NCI-H82 treated with DMSO at 0.1 percent for 48 hours (cell line): ENCODE data around the gene RFX3.

Experiments used
- DNase-seq: peaks from one replicate; lab custom pipeline; 2025; ENCODE audit not compliant: unreplicated experiment; lab: John Stamatoyannopoulos, UW

Gene RFX3

DNA sequence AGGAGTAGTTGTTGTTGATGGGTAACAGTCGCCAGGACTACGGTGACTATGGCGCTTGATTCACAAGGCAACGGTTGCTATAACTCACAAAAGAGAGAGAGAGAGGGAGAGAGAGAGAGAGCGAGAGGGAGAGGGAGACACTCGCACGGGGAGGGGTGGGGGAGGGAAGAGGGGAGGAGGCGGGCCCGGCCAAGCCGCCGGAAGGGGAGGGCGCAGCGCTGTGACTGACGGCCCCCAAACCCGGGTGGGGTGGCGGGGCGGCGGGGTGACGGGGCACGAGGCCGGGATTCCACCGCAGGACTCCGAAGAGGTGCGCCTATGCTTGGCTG, at the start of gene RFX3:
TSS of gene RFX3 (minus strand) at position 166 of the 329 bp plus-strand sequence. CDS start 130,413 bp downstream, outside the sequence.
- peak; percentile 46 for DNase-seq

DNA sequence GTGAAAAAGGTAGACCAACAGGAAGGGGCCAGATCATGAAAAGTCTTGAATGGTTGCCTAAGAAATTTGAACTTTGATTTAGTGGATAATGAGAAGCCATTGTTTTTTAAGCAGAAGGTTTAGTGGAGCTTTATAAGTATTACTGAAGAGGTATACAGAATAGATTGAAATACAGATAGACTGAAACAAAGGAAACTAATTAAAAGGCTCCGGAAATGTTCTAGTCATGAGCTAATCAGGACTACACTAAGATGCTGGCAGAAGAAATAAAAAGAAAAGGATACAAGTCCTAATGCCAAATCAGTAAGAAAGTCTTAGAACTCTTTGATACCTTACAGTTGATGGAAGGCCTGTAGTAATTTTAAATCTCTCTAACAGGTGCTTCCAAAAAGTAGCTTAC, 45.7 kb upstream of the RFX3 start:
- no peak for DNase-seq

GRCh38 chr9:3569529-3569928, 43.7 kb upstream of the RFX3 start:
- no peak for DNase-seq

DNA sequence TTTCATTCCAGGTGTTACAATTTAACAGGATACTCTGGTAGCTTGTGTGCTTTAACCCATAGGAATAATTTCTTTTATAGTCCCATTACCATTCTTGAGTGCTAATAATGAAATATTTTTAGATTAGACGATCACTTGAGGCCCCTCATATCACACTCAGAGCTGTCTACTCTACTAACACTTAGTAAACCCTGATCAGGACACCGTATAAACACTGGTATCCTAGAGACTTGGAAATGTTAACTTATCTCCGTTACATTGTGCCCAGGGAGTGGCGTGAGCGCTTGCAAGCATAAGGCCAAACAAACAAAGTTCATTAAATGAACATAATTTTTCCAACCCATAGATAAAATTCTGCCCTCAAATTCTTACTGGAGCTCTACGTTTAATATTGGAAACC, 42.2 kb upstream of the RFX3 start:
- no peak for DNase-seq

GRCh38 chr9:3553076-3553765, 27.4 kb upstream of the RFX3 start:
- DNase-seq, result no peak

- DNase-seq, result peak; percentile 16
These were observed 23.4 kb upstream of the RFX3 start for GRCh38 chr9:3549225-3549624.

DNA sequence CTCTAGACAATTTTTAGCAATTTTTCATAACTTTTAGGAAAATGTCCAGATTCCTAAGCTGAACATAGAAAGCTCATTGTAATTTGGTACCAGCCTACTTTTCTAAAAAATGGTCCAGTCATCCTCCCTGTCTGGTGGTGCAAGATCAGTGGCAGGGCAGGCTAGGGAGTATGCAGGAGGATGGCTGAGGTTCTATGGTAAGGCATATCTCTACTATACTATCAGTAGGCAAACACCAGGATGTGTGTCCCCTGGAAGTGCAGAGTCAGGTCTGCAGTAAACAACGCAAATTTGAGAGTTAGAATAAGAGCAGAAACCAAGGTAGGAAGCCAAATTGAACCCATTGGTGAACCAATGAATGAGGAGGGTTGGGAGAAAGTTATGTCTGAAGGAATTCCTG, 22.8 kb upstream of the RFX3 start:
- DNase-seq, result no peak

GRCh38 chr9:3541206-3541605, 15.4 kb upstream of the RFX3 start:
- DNase-seq, result no peak

DNA sequence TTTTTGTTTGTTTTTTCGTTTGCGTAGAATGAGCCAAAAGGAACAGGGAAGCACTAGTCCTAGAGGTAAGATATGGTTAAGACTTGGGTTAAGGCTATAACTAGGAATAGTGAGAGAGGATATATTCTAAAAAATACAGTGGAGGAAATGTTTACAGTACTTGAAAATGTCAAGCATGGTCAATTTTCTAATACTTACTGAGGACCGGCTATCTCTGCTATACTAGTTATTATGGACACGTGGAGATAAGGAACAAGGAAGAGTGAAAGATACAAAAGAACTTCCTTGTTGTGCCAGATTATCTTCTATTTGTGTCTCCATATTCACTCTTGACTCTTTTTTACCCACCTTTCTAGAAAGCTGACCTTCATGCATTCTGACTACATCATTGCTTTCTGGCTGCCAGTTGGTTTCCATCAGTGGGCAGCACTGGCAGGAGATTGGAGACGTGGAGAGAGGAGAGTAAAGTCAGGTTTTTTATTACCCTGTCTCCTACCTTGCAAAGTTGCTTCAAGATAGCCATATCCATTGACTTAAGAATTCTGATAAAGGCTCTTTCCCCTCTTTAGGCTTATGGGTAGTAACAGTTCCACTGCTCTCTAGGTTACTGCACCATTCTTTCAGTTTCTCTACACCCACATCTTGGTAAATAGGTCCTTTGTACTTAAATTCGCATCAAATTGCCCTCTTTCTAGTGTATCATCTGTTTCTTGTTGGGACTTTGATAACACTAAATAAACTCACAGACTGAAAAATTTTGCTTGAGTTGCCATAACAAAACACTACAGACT, 9.0 kb upstream of the RFX3 start:
- no peak for DNase-seq

DNA sequence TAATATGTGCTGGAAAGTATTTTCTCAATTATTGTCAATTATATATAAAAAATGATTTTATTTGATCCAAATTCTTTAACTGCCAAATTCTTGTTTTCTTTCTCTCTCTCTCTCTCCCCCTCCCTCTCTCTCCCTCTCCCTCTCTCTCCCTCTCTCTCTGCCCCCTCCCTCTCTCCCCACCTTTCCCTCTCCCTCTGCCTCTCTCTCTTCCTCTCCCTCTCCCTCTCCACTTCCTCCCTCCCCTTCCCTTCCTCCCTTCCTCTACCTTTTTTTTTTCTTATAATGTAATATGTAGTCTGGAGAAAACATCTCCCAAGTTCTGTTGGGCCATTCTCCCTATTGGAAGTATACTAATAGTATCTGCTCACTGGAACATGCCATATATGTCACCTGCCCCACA, 6.4 kb upstream of the RFX3 start:
- DNase-seq, result no peak

DNA sequence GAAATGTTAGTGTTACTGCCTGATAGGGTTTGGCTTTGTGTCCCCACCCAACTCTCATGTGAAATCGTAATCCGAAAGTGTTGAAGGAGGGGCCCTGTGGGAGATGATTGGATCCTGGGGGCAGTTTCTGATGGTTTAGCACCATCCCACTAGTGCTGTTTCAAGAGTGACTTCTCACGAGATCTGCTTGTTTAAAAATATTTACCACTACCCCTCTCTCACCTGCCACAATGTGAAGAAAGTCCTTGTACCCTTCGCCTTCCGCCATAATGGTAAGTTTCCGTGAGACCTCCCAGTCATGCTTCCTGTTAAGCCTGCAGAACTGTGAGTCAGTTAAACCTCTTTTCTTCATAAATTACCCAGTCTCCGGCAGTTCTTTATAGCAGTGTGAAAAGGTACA, 2.6 kb upstream of the RFX3 start:
- DNase-seq, result no peak

GRCh38 chr9:3526997-3527940, 1.5 kb upstream of the RFX3 start:
- DNase-seq, result peak; percentile 56

DNA sequence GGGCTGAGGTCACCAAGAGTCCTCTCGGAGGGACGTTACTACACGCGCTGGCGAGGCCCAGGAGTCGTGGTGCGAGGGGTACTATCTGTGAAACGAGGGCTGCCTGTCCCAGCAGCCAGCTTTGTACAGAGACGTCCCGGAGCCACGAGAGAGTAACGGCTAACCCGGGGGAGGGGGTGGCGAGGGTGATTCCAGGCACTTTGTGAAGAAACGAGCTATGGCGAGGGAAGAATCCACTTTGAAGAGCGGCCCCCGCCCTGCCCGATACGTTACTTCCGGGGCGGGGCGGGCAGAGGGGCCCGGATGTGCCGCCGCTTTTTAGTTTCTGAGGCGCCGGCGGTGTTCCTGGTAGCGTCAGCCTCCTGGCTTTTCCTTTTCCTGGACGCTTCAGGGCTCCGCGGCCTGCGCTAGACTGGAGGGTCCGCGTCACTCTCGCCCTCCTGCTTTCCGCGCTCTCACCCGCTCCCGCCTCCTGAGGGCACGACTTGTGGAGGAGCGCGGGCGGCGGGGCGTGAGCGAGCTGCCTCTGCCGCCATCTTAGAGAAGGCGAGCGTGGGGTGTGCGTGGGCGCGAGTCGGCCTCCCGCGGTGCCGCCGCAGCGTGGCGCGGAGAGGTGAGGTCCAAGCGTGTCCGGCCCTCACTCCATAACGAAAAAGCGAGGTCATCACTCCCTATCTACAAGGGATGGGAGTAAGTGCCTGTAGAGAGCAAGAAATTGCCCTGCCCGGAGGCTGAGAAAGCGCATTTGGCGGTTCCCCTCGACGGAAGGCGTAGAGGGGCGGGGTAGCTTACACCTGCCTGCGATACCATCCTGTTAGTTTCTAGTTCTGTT, 580 bp upstream of the RFX3 start:
- DNase-seq, result peak; percentile 46

- DNase-seq, result no peak
These were observed 535 bp downstream of the RFX3 start for GRCh38 chr9:3525096-3525835.

DNA sequence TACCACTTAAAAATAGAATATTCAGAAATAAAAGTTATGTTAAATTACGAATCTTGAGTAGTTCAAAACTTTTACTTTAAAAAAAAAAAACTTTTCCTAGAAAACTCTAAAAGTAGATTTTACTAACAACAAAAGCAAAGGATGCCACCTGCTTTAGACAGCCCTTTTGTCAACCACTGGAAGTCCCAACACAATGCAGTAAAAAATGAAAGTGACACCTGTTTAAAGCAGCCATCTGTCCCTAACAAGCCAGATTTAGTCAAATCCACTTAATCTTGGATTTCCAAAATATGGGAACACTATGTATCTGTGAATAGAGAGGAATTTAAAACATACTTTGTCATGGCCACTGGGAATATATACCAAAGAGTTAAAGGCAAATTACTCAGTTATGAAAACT, 3.8 kb downstream of the RFX3 start:
- no peak for DNase-seq

DNA sequence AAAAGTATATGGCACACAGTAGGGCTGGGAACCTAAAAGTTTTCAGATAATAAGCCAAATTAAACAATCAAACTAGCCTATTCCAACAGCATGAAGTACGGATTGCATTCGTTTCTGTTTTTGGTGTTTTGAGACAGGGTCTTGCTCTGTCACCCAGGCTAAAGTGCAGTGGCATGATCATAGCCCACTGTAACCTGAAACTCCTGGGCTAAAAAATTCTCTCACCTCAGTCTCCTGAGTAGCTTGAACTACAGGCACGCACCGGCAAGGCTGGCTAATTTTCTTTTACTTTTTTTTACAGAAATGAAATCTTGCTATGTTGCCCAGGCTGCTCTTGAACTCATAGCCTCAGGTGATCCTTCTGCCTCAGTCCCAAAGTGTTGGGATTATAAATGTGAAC, 5.2 kb downstream of the RFX3 start:
- no peak for DNase-seq

DNA sequence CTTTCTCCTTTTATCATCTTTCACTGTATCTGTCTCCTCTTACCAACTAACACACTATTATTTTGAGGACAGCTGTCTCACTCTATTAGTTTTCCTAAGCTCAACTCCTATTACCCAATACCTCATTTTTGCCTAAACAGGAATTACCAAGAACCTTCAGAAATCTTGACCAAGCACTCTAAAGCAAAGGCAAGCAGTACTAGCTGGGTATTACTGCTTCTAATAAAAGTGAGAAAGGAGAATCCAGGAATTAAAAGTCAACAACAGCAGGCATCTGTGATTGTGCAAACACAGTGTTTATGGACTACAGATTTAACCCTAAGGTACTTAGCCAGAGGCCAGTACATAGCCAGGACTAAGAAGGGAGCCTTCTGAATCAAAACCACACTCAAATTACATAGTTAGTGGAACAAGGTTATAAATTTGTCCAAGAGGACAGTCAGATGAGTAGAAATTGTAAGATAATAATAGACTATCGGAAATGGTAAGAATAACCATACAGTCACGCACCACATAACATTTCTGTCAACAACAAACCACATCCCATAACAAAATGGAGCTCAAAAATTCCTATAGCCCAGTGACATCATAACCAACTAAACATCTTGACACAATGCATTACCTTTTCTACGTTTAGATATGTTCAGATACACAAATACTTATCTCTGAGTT, 8.3 kb downstream of the RFX3 start:
- DNase-seq, result no peak

DNA sequence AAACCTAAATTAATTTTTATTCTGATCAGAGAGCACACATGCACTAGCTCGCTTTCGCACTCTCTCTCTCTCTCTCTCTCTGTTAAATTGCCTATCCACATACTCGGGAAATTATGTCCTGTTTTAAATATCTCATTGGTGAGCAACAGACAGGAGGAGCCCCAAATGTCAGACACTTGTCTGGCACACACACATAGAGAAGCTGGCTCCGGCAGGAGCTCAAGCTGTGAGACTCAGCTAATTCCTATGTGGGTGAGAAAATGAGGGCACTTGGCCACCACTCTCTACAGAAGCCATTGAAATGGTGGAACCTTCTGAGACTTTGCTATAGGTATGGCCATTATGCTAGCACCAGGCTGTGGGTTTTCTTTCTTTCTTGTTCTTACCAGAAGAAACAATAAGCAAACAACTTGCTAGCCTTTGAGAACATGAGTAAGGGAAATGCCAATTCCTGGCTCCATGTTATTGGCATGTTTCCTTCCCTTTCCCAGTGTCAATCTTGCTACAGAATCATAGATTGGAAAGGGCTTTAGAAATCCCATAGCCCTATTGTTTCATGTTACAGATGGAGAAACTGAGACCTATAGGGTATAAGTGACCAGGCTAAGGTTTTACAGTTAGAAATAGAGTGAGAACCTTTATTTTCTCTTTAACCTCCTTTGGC, 9.0 kb downstream of the RFX3 start:
- no peak for DNase-seq

GRCh38 chr9:3515405-3515804, 10.4 kb downstream of the RFX3 start:
- no peak for DNase-seq
